ENCODE measurements around the gene ZNF653.

The ZNF653 gene

DNA sequence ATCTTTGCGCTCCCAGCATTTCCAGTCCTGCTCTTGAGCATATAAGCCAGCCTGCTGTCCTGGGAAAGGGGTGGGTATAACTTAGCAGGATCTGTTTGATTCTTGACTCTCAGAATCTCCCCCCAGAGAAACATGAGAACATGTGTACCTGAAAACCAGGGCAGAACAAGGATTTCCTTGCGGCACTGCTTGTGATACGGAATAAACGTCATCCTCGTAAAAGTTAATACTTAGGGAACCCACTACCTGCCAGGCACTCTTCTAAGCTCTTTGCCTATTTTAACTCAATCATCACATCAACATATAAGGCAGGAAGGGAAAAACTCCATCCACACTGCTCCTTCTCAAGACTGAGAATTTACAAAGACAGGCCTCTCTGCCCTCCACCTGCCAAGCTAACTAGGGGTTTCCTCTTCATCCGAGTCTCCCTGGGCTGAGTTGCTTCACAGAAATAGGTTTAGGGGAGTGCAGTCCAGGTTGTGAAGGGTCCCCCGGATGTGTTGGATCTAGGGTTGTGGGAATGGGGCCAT is 1.1 kb downstream of the ZNF653 start:
- Histone ChIP-seq H3K4me1 (ENCODE audit: low read depth, poor library complexity, severe bottlenecking) (peaks cover 10% of the 10 kb centered on the region), H3K9ac (no peak overlapping the region), H2AFZ (ENCODE audit: low read depth) (0 out of 2 replicates have a peak overlapping the region, but pooled peaks have one; percentile 39), H3K27me3 (ENCODE audit: insufficient read depth, low read depth) (no peaks in the 10 kb centered on the region), H3K4me2 (peak overlapping the region; percentile 75), H3K36me3 (ENCODE audit: insufficient read depth) (no peaks in the 10 kb centered on the region), H3K27ac (no peak overlapping the region), H3K79me2 (ENCODE audit: insufficient read depth, low read depth) (no peaks in the 10 kb centered on the region), H3K4me3 (IDR thresholded peaks at IDR 0.05; ENCODE audit: insufficient read depth, low read depth, low read length) (no peak overlapping the region), H4K20me1 (ENCODE audit: insufficient read depth) (no peaks in the 10 kb centered on the region)
- TF ChIP-seq CTCF (conservative IDR thresholded peaks at IDR 0.05; ENCODE audit: low read depth, low read length), result no peak

DNA sequence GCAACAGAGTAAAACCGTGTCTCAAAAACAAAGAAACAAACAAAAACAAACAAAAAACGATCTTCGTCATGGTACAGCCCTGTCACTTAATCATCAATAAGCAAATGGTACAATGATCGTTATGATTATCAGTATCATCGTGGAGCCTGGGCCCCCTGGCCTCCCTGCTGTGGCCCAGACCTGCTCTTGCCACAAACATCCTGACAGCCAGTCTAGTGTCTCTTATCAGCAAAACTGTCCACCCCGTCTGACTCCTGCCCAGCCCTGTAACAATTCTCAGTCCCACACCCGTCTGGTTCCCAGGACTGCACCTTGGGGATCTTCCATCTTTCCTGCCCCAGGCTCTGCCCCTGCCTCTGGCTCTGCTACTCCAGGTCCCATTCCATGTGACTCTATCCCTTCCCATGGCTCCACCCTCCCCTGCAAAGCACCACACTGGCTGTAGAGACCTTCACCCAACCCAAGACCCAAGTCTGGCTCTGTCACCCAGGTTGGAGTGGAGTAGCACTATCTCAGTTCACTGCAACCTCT is 5.7 kb downstream of the ZNF653 start:
- no peak overlapping the region for H2AFZ ChIP-seq (ENCODE audit: low read depth)
- H4K20me1 ChIP-seq (ENCODE audit: insufficient read depth), result no peaks in the 10 kb centered on the region
- H3K4me3 ChIP-seq (IDR thresholded peaks at IDR 0.05; ENCODE audit: insufficient read depth, low read depth, low read length), result no peak overlapping the region
- no peak overlapping the region for H3K27ac ChIP-seq
- no peak overlapping the region for H3K4me2 ChIP-seq
- no peaks in the 10 kb centered on the region for H3K36me3 ChIP-seq (ENCODE audit: insufficient read depth)
- peaks cover 6% of the 10 kb centered on the region for H3K4me1 ChIP-seq (ENCODE audit: low read depth, poor library complexity, severe bottlenecking)
- no peaks in the 10 kb centered on the region for H3K79me2 ChIP-seq (ENCODE audit: insufficient read depth, low read depth)
- no peaks in the 10 kb centered on the region for H3K27me3 ChIP-seq (ENCODE audit: insufficient read depth, low read depth)
- TF ChIP-seq CTCF (conservative IDR thresholded peaks at IDR 0.05; ENCODE audit: low read depth, low read length), result no peak
- H3K9ac ChIP-seq, result no peak overlapping the region

GRCh38 chr19:11499220-11499726 is 6.4 kb downstream of the ZNF653 start:
- Histone ChIP-seq H3K27ac (no peak overlapping the region), H3K27me3 (ENCODE audit: insufficient read depth, low read depth) (no peaks in the 10 kb centered on the region), H3K9ac (no peak overlapping the region), H2AFZ (ENCODE audit: low read depth) (no peak overlapping the region), H3K4me1 (ENCODE audit: low read depth, poor library complexity, severe bottlenecking) (no peaks in the 10 kb centered on the region), H3K4me3 (IDR thresholded peaks at IDR 0.05; ENCODE audit: insufficient read depth, low read depth, low read length) (no peak overlapping the region), H3K4me2 (no peak overlapping the region), H3K36me3 (ENCODE audit: insufficient read depth) (no peaks in the 10 kb centered on the region), H4K20me1 (ENCODE audit: insufficient read depth) (no peaks in the 10 kb centered on the region), H3K79me2 (ENCODE audit: insufficient read depth, low read depth) (no peaks in the 10 kb centered on the region)
- TF ChIP-seq CTCF (conservative IDR thresholded peaks at IDR 0.05; ENCODE audit: low read depth, low read length), result no peak

GRCh38 chr19:11496391-11497163 is 9.1 kb downstream of the ZNF653 start:
- no peaks in the 10 kb centered on the region for H3K79me2 ChIP-seq (ENCODE audit: insufficient read depth, low read depth)
- H3K4me2 ChIP-seq, result no peak overlapping the region
- no peaks in the 10 kb centered on the region for H3K4me1 ChIP-seq (ENCODE audit: low read depth, poor library complexity, severe bottlenecking)
- no peaks in the 10 kb centered on the region for H3K36me3 ChIP-seq (ENCODE audit: insufficient read depth)
- H3K4me3 ChIP-seq (IDR thresholded peaks at IDR 0.05; ENCODE audit: insufficient read depth, low read depth, low read length), result no peak overlapping the region
- no peaks in the 10 kb centered on the region for H4K20me1 ChIP-seq (ENCODE audit: insufficient read depth)
- H3K27me3 ChIP-seq (ENCODE audit: insufficient read depth, low read depth), result no peaks in the 10 kb centered on the region
- H2AFZ ChIP-seq (ENCODE audit: low read depth), result no peak overlapping the region
- no peak overlapping the region for H3K27ac ChIP-seq
- no peak overlapping the region for H3K9ac ChIP-seq
- TF ChIP-seq CTCF (conservative IDR thresholded peaks at IDR 0.05; ENCODE audit: low read depth, low read length), result peak; percentile 52
